ENCODE results near the gene NRXN3.
"Not testable (repeated sequence)": the region's sequence is repeated elsewhere in the genome, so short reads cannot be mapped to it uniquely, and the experiment has no call there.

The NRXN3 gene

DNA sequence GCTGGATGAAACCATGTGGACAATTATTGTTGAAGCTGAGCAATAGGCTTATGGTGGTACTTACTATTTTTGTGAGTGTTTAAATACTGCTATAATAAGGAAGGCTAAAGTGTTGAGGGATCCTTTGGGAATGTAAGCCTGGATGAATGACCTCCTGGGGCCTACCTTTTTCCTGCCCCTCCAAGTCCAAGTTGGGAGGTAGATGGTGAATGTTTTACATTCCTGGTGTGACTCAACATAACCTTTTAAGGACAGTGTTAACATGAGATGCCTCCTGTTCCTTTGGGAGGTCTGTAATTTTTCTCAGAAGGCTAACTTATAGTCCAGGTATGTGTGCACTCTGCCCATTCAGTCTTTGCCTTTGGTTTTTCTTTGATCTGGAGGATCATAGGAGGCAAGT is 315.9 kb downstream of the NRXN3 start:
- Histone ChIP-seq H3K27ac (ENCODE audit: low read depth, low read length) (peak overlapping the region; percentile 9), H3K4me1 (ENCODE audit: control insufficient read depth, insufficient read depth, low read length) (peaks cover 24% of the 10 kb centered on the region), H3K4me3 (ENCODE audit: low read depth, low read length) (no peak overlapping the region), H3K9ac (ENCODE audit: low read depth, low read length) (no peak overlapping the region), H3K36me3 (ENCODE audit: control insufficient read depth, insufficient read depth, low read length) (no peaks in the 10 kb centered on the region), H3K9me3 (ENCODE audit: control insufficient read depth, insufficient read depth, low read length) (no peaks in the 10 kb centered on the region), H3K27me3 (ENCODE audit: control insufficient read depth, insufficient read depth, low read length) (no peaks in the 10 kb centered on the region)

- no peaks in the 10 kb centered on the region for H3K9me3 ChIP-seq (ENCODE audit: control insufficient read depth, insufficient read depth, low read length)
- H3K4me1 ChIP-seq (ENCODE audit: control insufficient read depth, insufficient read depth, low read length): peaks cover 24% of the 10 kb centered on the region
- no peak overlapping the region for H3K9ac ChIP-seq (ENCODE audit: low read depth, low read length)
- H3K4me3 ChIP-seq (ENCODE audit: low read depth, low read length): no peak overlapping the region
- no peaks in the 10 kb centered on the region for H3K36me3 ChIP-seq (ENCODE audit: control insufficient read depth, insufficient read depth, low read length)
- no peak overlapping the region for H3K27ac ChIP-seq (ENCODE audit: low read depth, low read length)
- H3K27me3 ChIP-seq (ENCODE audit: control insufficient read depth, insufficient read depth, low read length): no peaks in the 10 kb centered on the region
Observed at GRCh38 chr14:78486621-78487020, 316.4 kb downstream of the NRXN3 start.

- not testable (repeated sequence) for H3K36me3 ChIP-seq (ENCODE audit: control insufficient read depth, insufficient read depth, low read length); H3K9ac ChIP-seq (ENCODE audit: low read depth, low read length); H3K27ac ChIP-seq (ENCODE audit: low read depth, low read length); H3K9me3 ChIP-seq (ENCODE audit: control insufficient read depth, insufficient read depth, low read length); H3K4me3 ChIP-seq (ENCODE audit: low read depth, low read length); H3K27me3 ChIP-seq (ENCODE audit: control insufficient read depth, insufficient read depth, low read length)
- H3K4me1 ChIP-seq (ENCODE audit: control insufficient read depth, insufficient read depth, low read length): peaks cover 24% of the 10 kb centered on the region
Observed at GRCh38 chr14:78487573-78487972, 317.4 kb downstream of the NRXN3 start.

DNA sequence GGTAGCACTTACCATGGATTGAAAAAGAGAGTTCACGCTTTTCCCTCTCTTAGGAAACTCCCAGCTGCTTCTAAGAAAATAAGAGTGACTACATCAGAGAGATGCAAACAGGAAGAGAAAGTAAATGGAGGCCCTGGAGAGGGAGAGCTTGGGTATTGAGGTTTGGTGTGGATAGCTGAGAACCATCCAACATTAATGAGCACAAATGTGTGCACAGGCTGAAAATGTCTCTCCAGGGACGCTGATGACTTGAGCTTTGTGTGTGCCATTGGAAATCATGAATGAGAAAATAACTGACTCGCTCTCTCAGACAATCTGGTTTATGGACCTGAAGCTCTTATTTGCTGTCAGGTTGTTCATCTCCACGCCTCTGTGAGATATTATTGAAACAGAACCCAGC is 318.8 kb downstream of the NRXN3 start:
- no peaks in the 10 kb centered on the region for H3K9me3 ChIP-seq (ENCODE audit: control insufficient read depth, insufficient read depth, low read length)
- no peak overlapping the region for H3K27ac ChIP-seq (ENCODE audit: low read depth, low read length)
- H3K27me3 ChIP-seq (ENCODE audit: control insufficient read depth, insufficient read depth, low read length): no peaks in the 10 kb centered on the region
- H3K9ac ChIP-seq (ENCODE audit: low read depth, low read length): no peak overlapping the region
- peaks cover 24% of the 10 kb centered on the region for H3K4me1 ChIP-seq (ENCODE audit: control insufficient read depth, insufficient read depth, low read length)
- H3K36me3 ChIP-seq (ENCODE audit: control insufficient read depth, insufficient read depth, low read length): no peaks in the 10 kb centered on the region
- no peak overlapping the region for H3K4me3 ChIP-seq (ENCODE audit: low read depth, low read length)

DNA sequence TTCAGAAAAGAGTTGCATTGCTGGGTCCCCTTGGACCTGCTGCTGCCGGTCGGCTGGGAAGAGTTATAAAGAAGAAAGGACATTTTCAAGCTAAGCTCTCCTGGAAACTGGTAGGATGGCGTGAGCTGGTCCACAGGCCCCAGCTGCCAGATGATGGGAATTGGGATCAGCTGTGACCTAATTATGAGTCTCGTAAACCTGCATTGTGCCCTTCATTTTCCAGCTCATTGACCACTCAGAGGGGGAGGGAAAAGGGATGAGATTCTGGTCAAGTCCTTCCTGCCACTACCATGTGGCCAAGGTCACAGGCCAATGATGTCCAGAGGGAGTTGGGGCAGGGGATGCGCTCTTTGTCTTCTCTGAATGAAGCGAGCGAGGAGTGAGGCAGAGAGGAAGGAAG is 320.9 kb downstream of the NRXN3 start:
- no peaks in the 10 kb centered on the region for H3K9me3 ChIP-seq (ENCODE audit: control insufficient read depth, insufficient read depth, low read length)
- H3K27me3 ChIP-seq (ENCODE audit: control insufficient read depth, insufficient read depth, low read length): no peaks in the 10 kb centered on the region
- H3K9ac ChIP-seq (ENCODE audit: low read depth, low read length): no peak overlapping the region
- H3K4me3 ChIP-seq (ENCODE audit: low read depth, low read length): no peak overlapping the region
- no peaks in the 10 kb centered on the region for H3K36me3 ChIP-seq (ENCODE audit: control insufficient read depth, insufficient read depth, low read length)
- peaks cover 4% of the 10 kb centered on the region; the same call in 1 of the 2 replicates for H3K4me1 ChIP-seq (ENCODE audit: control insufficient read depth, insufficient read depth, low read length)
- H3K27ac ChIP-seq (ENCODE audit: low read depth, low read length): no peak overlapping the region

DNA sequence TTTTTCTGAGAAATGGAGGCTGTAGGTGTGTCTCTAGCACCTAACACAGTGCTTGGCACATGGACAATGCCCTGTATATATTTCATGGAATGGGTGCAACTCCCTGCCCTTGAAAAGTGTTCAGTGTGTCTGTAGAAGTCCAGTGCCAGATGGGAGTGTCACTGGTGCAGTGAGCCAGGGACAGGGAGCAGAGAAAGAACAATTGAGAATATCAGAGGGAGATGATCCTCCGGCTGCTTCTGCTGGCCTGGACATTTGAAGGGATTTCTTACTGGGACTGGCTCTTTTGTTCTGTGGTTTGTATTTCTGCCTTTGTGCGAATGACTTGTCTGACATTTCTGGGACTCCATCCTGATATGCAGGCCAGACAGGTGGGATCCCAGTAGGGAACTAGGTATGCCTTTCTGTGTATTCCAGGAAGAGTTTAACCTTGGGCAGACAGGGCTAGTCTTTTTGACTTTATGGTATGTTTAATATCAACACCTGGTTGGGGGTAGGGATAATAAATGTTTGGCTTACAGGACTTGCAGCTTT is 328.0 kb downstream of the NRXN3 start:
- no peaks in the 10 kb centered on the region for H3K4me1 ChIP-seq (ENCODE audit: control insufficient read depth, insufficient read depth, low read length)
- no peaks in the 10 kb centered on the region for H3K36me3 ChIP-seq (ENCODE audit: control insufficient read depth, insufficient read depth, low read length)
- H3K9me3 ChIP-seq (ENCODE audit: control insufficient read depth, insufficient read depth, low read length): no peaks in the 10 kb centered on the region
- H3K27ac ChIP-seq (ENCODE audit: low read depth, low read length): no peak overlapping the region
- no peak overlapping the region for H3K9ac ChIP-seq (ENCODE audit: low read depth, low read length)
- no peak overlapping the region for H3K4me3 ChIP-seq (ENCODE audit: low read depth, low read length)
- H3K27me3 ChIP-seq (ENCODE audit: control insufficient read depth, insufficient read depth, low read length): no peaks in the 10 kb centered on the region

DNA sequence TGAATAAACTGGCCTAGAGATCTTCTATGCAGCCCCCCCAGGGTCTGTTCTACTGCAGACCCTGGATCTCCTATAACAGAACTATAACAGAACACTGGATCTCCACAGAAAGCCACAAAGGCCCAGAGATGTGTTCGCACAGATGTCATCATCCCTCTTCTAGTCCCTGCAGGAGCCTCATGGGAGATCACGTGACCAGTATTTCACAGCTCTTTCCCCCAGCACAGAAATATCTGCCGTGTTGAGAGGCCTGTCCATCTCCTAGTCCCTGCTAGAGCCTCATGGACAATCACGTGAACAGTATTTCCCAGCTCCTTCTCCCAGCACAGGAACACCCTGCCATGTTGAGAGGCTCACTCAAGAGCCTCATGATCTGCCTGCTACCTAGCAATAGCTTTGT is 331.7 kb downstream of the NRXN3 start:
- no peaks in the 10 kb centered on the region for H3K9me3 ChIP-seq (ENCODE audit: control insufficient read depth, insufficient read depth, low read length)
- no peaks in the 10 kb centered on the region for H3K27me3 ChIP-seq (ENCODE audit: control insufficient read depth, insufficient read depth, low read length)
- no peaks in the 10 kb centered on the region for H3K36me3 ChIP-seq (ENCODE audit: control insufficient read depth, insufficient read depth, low read length)
- no peaks in the 10 kb centered on the region for H3K4me1 ChIP-seq (ENCODE audit: control insufficient read depth, insufficient read depth, low read length)
- no peak overlapping the region for H3K4me3 ChIP-seq (ENCODE audit: low read depth, low read length)
- no peak overlapping the region for H3K27ac ChIP-seq (ENCODE audit: low read depth, low read length)
- H3K9ac ChIP-seq (ENCODE audit: low read depth, low read length): no peak overlapping the region

GRCh38 chr14:78508023-78508422 is 337.9 kb downstream of the NRXN3 start:
- H3K9ac ChIP-seq (ENCODE audit: low read depth, low read length): no peak overlapping the region

GRCh38 chr14:78509516-78509915 is 339.3 kb downstream of the NRXN3 start:
- Histone ChIP-seq H3K4me3 (ENCODE audit: low read depth, low read length) (no peak overlapping the region), H3K9ac (ENCODE audit: low read depth, low read length) (no peak overlapping the region), H3K27ac (ENCODE audit: low read depth, low read length) (no peak overlapping the region), H3K27me3 (ENCODE audit: control insufficient read depth, insufficient read depth, low read length) (no peaks in the 10 kb centered on the region), H3K36me3 (ENCODE audit: control insufficient read depth, insufficient read depth, low read length) (no peaks in the 10 kb centered on the region), H3K9me3 (ENCODE audit: control insufficient read depth, insufficient read depth, low read length) (no peaks in the 10 kb centered on the region), H3K4me1 (ENCODE audit: control insufficient read depth, insufficient read depth, low read length) (no peaks in the 10 kb centered on the region)

More at GRCh38 chr14:78508023-78508422, 337.9 kb downstream of the NRXN3 start:
- Histone ChIP-seq H3K4me3 (ENCODE audit: low read depth, low read length) (no peak overlapping the region), H3K27ac (ENCODE audit: low read depth, low read length) (no peak overlapping the region), H3K9me3 (ENCODE audit: control insufficient read depth, insufficient read depth, low read length) (no peaks in the 10 kb centered on the region), H3K4me1 (ENCODE audit: control insufficient read depth, insufficient read depth, low read length) (no peaks in the 10 kb centered on the region), H3K36me3 (ENCODE audit: control insufficient read depth, insufficient read depth, low read length) (no peaks in the 10 kb centered on the region), H3K27me3 (ENCODE audit: control insufficient read depth, insufficient read depth, low read length) (no peaks in the 10 kb centered on the region)

- no peak overlapping the region for H3K9ac ChIP-seq (ENCODE audit: low read depth, low read length)
- no peaks in the 10 kb centered on the region for H3K4me1 ChIP-seq (ENCODE audit: control insufficient read depth, insufficient read depth, low read length)
- no peak overlapping the region for H3K4me3 ChIP-seq (ENCODE audit: low read depth, low read length)
- no peaks in the 10 kb centered on the region for H3K9me3 ChIP-seq (ENCODE audit: control insufficient read depth, insufficient read depth, low read length)
- H3K27me3 ChIP-seq (ENCODE audit: control insufficient read depth, insufficient read depth, low read length): no peaks in the 10 kb centered on the region
- no peaks in the 10 kb centered on the region for H3K36me3 ChIP-seq (ENCODE audit: control insufficient read depth, insufficient read depth, low read length)
- H3K27ac ChIP-seq (ENCODE audit: low read depth, low read length): no peak overlapping the region
Observed at GRCh38 chr14:78512021-78512420, 341.8 kb downstream of the NRXN3 start.

DNA sequence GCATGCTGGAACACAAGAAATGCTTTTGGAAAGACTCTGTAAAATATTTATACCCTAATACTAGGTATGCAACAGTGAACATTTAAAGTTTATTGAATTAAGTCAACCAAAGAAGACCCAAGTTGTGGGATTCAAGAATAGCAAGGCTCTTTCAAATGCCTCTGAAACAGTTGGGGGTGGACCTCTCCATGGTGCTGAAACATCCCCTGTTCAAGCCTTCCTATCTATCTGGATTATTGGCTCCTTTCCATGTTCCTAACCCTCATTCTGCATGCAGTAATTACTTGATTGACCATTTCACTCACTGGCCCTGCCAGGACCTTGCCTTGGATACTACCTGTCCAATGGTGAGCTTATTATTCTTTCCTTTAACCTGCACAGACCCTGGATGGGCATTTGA is 349.7 kb downstream of the NRXN3 start:
- H3K36me3 ChIP-seq (ENCODE audit: control insufficient read depth, insufficient read depth, low read length): no peaks in the 10 kb centered on the region
- peaks cover 9% of the 10 kb centered on the region for H3K4me1 ChIP-seq (ENCODE audit: control insufficient read depth, insufficient read depth, low read length)
- no peaks in the 10 kb centered on the region for H3K9me3 ChIP-seq (ENCODE audit: control insufficient read depth, insufficient read depth, low read length)
- no peak overlapping the region for H3K27ac ChIP-seq (ENCODE audit: low read depth, low read length)
- H3K4me3 ChIP-seq (ENCODE audit: low read depth, low read length): no peak overlapping the region
- H3K9ac ChIP-seq (ENCODE audit: low read depth, low read length): no peak overlapping the region
- no peaks in the 10 kb centered on the region for H3K27me3 ChIP-seq (ENCODE audit: control insufficient read depth, insufficient read depth, low read length)

- no peaks in the 10 kb centered on the region for H3K27me3 ChIP-seq (ENCODE audit: control insufficient read depth, insufficient read depth, low read length)
- no peaks in the 10 kb centered on the region for H3K4me1 ChIP-seq (ENCODE audit: control insufficient read depth, insufficient read depth, low read length)
- no peak overlapping the region for H3K4me3 ChIP-seq (ENCODE audit: low read depth, low read length)
- no peaks in the 10 kb centered on the region for H3K9me3 ChIP-seq (ENCODE audit: control insufficient read depth, insufficient read depth, low read length)
- H3K27ac ChIP-seq (ENCODE audit: low read depth, low read length): no peak overlapping the region
- H3K36me3 ChIP-seq (ENCODE audit: control insufficient read depth, insufficient read depth, low read length): no peaks in the 10 kb centered on the region
- no peak overlapping the region for H3K9ac ChIP-seq (ENCODE audit: low read depth, low read length)
Observed at GRCh38 chr14:78524196-78524595, 354.0 kb downstream of the NRXN3 start.

Measured in HUES48 (cell line).